WERI-Rb-1 (cell line): ENCODE measurements around the gene CNDP2.

Experiments
- DNase-seq: peaks from one replicate; pipeline ENCODE4 v3.0.0-alpha.2; 2020
- H3K27ac ChIP-seq: fragments of 250-450 bp; sonication (Bioruptor Pico); 2 replicates; pipeline ENCODE4 v1.5.1; 2020; ENCODE audit warnings: mild to moderate bottlenecking, moderate library complexity
- H3K27me3 ChIP-seq: fragments of 250-450 bp; sonication (Bioruptor Pico); 2 replicates; pipeline ENCODE4 v1.5.1; 2021; ENCODE audit warnings: mild to moderate bottlenecking, low read depth, moderate library complexity; ENCODE audit not compliant: insufficient read depth, severe bottlenecking
- H3K36me3 ChIP-seq: fragments of 250-450 bp; sonication (Bioruptor Pico); 2 replicates; pipeline ENCODE4 v1.5.1; 2020; ENCODE audit warnings: mild to moderate bottlenecking, moderate library complexity
- H3K4me3 ChIP-seq: 2 replicates; pipeline ENCODE4 v1.5.1; 2011; ENCODE audit warnings: low read depth, mild to moderate bottlenecking, control low read depth, low read length
- H3K9me3 ChIP-seq: fragments of 250-450 bp; sonication (Bioruptor Pico); 2 replicates; pipeline ENCODE4 v1.5.1; 2021; ENCODE audit warnings: mild to moderate bottlenecking, moderate library complexity; ENCODE audit not compliant: severe bottlenecking
- CTCF ChIP-seq: IDR thresholded peaks from 2 replicates; pipeline ENCODE4 v1.5.1; 2011; ENCODE audit warnings: low read depth, mild to moderate bottlenecking, control low read depth, inconsistent platforms, low read length

CNDP2 gene

GRCh38 chr18:74463983-74464382 is 32.2 kb upstream of the CNDP2 start:
- DNase-seq, result no peak
- Histone ChIP-seq H3K27me3 (peaks cover 20% of the 10 kb centered on the region), H3K27ac (no peak overlapping the region)

GRCh38 chr18:74465775-74466174 is 30.4 kb upstream of the CNDP2 start:
- Histone ChIP-seq H3K9me3 (peaks cover 6% of the 10 kb centered on the region), H3K4me3 (no peak overlapping the region), H3K27ac (no peak overlapping the region), H3K27me3 (peaks cover 2% of the 10 kb centered on the region), H3K36me3 (no peaks in the 10 kb centered on the region)
- no peak for TF ChIP-seq CTCF
- DNase-seq, result no peak

More at GRCh38 chr18:74463983-74464382, 32.2 kb upstream of the CNDP2 start:
- H3K4me3 ChIP-seq, result no peak overlapping the region
- TF ChIP-seq CTCF, result no peak
- no peaks in the 10 kb centered on the region for H3K9me3 ChIP-seq
- no peaks in the 10 kb centered on the region for H3K36me3 ChIP-seq

- Histone ChIP-seq H3K4me3 (no peak overlapping the region), H3K27ac (no peak overlapping the region), H3K36me3 (no peaks in the 10 kb centered on the region), H3K27me3 (peaks cover 4% of the 10 kb centered on the region), H3K9me3 (peaks cover 11% of the 10 kb centered on the region)
- no peak for TF ChIP-seq CTCF
- DNase-seq, result no peak
Measured at GRCh38 chr18:74468547-74469061, 27.6 kb upstream of the CNDP2 start.

GRCh38 chr18:74472312-74472711 is 23.9 kb upstream of the CNDP2 start:
- DNase-seq, result no peak

GRCh38 chr18:74473976-74474640 is 22.1 kb upstream of the CNDP2 start:
- Histone ChIP-seq H3K27me3 (peaks cover 4% of the 10 kb centered on the region), H3K36me3 (no peaks in the 10 kb centered on the region), H3K27ac (no peak overlapping the region), H3K9me3 (peaks cover 11% of the 10 kb centered on the region), H3K4me3 (no peak overlapping the region)
- no peak for TF ChIP-seq CTCF
- DNase-seq, result no peak

More at GRCh38 chr18:74472312-74472711, 23.9 kb upstream of the CNDP2 start:
- peaks cover 4% of the 10 kb centered on the region for H3K27me3 ChIP-seq
- no peak for TF ChIP-seq CTCF
- H3K9me3 ChIP-seq, result peaks cover 11% of the 10 kb centered on the region
- no peak overlapping the region for H3K4me3 ChIP-seq
- H3K36me3 ChIP-seq, result no peaks in the 10 kb centered on the region
- no peak overlapping the region for H3K27ac ChIP-seq

- TF ChIP-seq CTCF, result peak; percentile 96
- H3K27me3 ChIP-seq, result peaks cover 4% of the 10 kb centered on the region
- DNase-seq, result peak; percentile 75
Measured at GRCh38 chr18:74476140-74476539, 20.0 kb upstream of the CNDP2 start.

More at GRCh38 chr18:74476140-74476539, 20.0 kb upstream of the CNDP2 start:
- Histone ChIP-seq H3K9me3 (peaks cover 6% of the 10 kb centered on the region), H3K4me3 (no peak overlapping the region), H3K36me3 (no peaks in the 10 kb centered on the region), H3K27ac (no peak overlapping the region)
